Mesenchymal stem cell (in vitro differentiated cells and primary cell): ENCODE data around the gene THRAP3.

ENCODE experiments used
- DNase-seq: peaks from one replicate; pipeline ENCODE4 v3.0.0-alpha.2; 2013
- H2AFZ ChIP-seq: one replicate; pipeline ENCODE4 v1.6.1; 2013; ENCODE audit warnings: low read depth, mild to moderate bottlenecking, control low read depth, inconsistent platforms, low read length, moderate library complexity
- H2AK5ac ChIP-seq: 2 replicates; pipeline ENCODE4 v1.6.1; 2013; ENCODE audit warnings: low read length, moderate library complexity, mild to moderate bottlenecking, inconsistent platforms; ENCODE audit not compliant: severe bottlenecking
- H2BK120ac ChIP-seq: one replicate; pipeline ENCODE4 v1.6.1; 2013; ENCODE audit warnings: low read depth, mild to moderate bottlenecking, inconsistent platforms, low read length, moderate library complexity
- H2BK12ac ChIP-seq, 2 experiments: one replicate each; pipeline ENCODE4 v1.6.1; 2013; ENCODE audit warnings: inconsistent platforms in 2 of 2, low read length in 2 of 2, mild to moderate bottlenecking in 2 of 2, moderate library complexity in 2 of 2, control low read depth in 1 of 2
- H2BK15ac ChIP-seq: one replicate; pipeline ENCODE4 v1.6.1; 2013; ENCODE audit warnings: mild to moderate bottlenecking, low read depth, inconsistent platforms; ENCODE audit not compliant: poor library complexity, severe bottlenecking
- H2BK5ac ChIP-seq: 2 replicates; pipeline ENCODE4 v1.6.1; 2013; ENCODE audit warnings: low read depth, mild to moderate bottlenecking, low read length, control low read depth, inconsistent platforms; ENCODE audit not compliant: poor library complexity, severe bottlenecking
- H3K14ac ChIP-seq, 2 experiments: one replicate each; pipeline ENCODE4 v1.6.1; 2013; ENCODE audit warnings: inconsistent platforms in 2 of 2, low read length in 2 of 2, control low read depth in 1 of 2, mild to moderate bottlenecking in 1 of 2, moderate library complexity in 1 of 2
- H3K18ac ChIP-seq, 2 experiments: one replicate each; pipeline ENCODE4 v1.6.1; 2013; ENCODE audit warnings: inconsistent platforms in 2 of 2, low read length in 2 of 2, control low read depth in 1 of 2, low read depth in 1 of 2, mild to moderate bottlenecking in 1 of 2
- H3K23ac ChIP-seq, 2 experiments: one replicate each; pipeline ENCODE4 v1.6.1; 2013; ENCODE audit warnings: inconsistent platforms in 2 of 2, low read length in 2 of 2, mild to moderate bottlenecking in 2 of 2, moderate library complexity in 2 of 2, control low read depth in 1 of 2
- H3K27ac ChIP-seq: 2 replicates; pipeline ENCODE4 v1.5.1; 2013; ENCODE audit warnings: mild to moderate bottlenecking, moderate library complexity, low read length, control low read depth, inconsistent platforms; ENCODE audit not compliant: poor library complexity, severe bottlenecking
- H3K27me3 ChIP-seq, 2 experiments: 2 replicates each; pipeline versions ENCODE4 v1.6.1 to v1.7.0; 2013; ENCODE audit warnings: low read length in 2 of 2, mild to moderate bottlenecking in 2 of 2, moderate library complexity in 2 of 2, control low read depth in 1 of 2, inconsistent platforms in 1 of 2; ENCODE audit not compliant: control insufficient read depth in 1 of 2, insufficient read depth in 1 of 2
- H3K36me3 ChIP-seq, 2 experiments: 2 replicates each; pipeline versions ENCODE4 v1.6.1 to v1.7.0; 2013; ENCODE audit warnings: low read length in 2 of 2, control low read depth in 1 of 2, inconsistent platforms in 1 of 2, low read depth in 1 of 2, mild to moderate bottlenecking in 1 of 2; ENCODE audit not compliant: insufficient read depth in 2 of 2, control insufficient read depth in 1 of 2
- H3K4ac ChIP-seq, 2 experiments: one replicate each; pipeline ENCODE4 v1.6.1; 2013; ENCODE audit warnings: inconsistent platforms in 2 of 2, low read length in 2 of 2, mild to moderate bottlenecking in 2 of 2, moderate library complexity in 2 of 2, control low read depth in 1 of 2, low read depth in 1 of 2
- H3K4me1 ChIP-seq: 2 replicates; pipeline ENCODE4 v1.6.1; 2013; ENCODE audit warnings: low read depth, low read length, control low read depth; ENCODE audit not compliant: control insufficient read depth, insufficient read depth
- H3K4me2 ChIP-seq: 2 replicates; pipeline ENCODE4 v1.6.1; 2013; ENCODE audit warnings: low read length, mild to moderate bottlenecking, inconsistent platforms; ENCODE audit not compliant: poor library complexity, severe bottlenecking
- H3K4me3 ChIP-seq, 2 experiments: 2 replicates each; pipeline versions ENCODE4 v1.5.1 to v1.7.0; 2013; ENCODE audit warnings: low read length in 2 of 2, mild to moderate bottlenecking in 2 of 2, control low read depth in 1 of 2, low read depth in 1 of 2; ENCODE audit not compliant: insufficient read depth in 1 of 2
- H3K79me1 ChIP-seq: replicated peaks from 2 replicates; pipeline ENCODE4 v1.6.1; 2013; ENCODE audit warnings: mild to moderate bottlenecking, control low read depth, low read length, inconsistent platforms; ENCODE audit not compliant: poor library complexity, severe bottlenecking
- H3K9ac ChIP-seq: 2 replicates; pipeline ENCODE4 v1.7.0; 2013; ENCODE audit warnings: mild to moderate bottlenecking, low read length, moderate library complexity
- H3K9me3 ChIP-seq: 2 replicates; pipeline ENCODE4 v1.7.0; 2013; ENCODE audit warnings: mild to moderate bottlenecking, low read length; ENCODE audit not compliant: control insufficient read depth
- H4K8ac ChIP-seq: one replicate; pipeline ENCODE4 v1.6.1; 2013; ENCODE audit warnings: inconsistent platforms, mild to moderate bottlenecking, low read length, moderate library complexity
- H4K91ac ChIP-seq: one replicate; pipeline ENCODE4 v1.6.1; 2013; ENCODE audit warnings: mild to moderate bottlenecking, low read length, inconsistent platforms
- WGBS: methylation state at CpG from one replicate; pipeline ENCODE4 v1.1.7; 2013; ENCODE audit warnings: mixed read lengths; 5-methylcytosine and 5-hydroxymethylcytosine counted together

THRAP3 gene

GRCh38 chr1:36232212-36233095 lies 8.2 kb downstream of the THRAP3 start:
- H2AFZ ChIP-seq = no peak overlapping the region

GRCh38 chr1:36236302-36236701 lies 12.1 kb downstream of the THRAP3 start:
- peaks cover 20% of the 10 kb centered on the region for H3K4me1 ChIP-seq
- H2BK5ac ChIP-seq = no peak overlapping the region
- H3K4me2 ChIP-seq = no peak overlapping the region
- no peaks in the 10 kb centered on the region for H3K9me3 ChIP-seq
- H2AK5ac ChIP-seq = no peak overlapping the region
- no peak overlapping the region for H2BK12ac ChIP-seq
- H4K8ac ChIP-seq = no peak overlapping the region
- no peak overlapping the region for H2BK120ac ChIP-seq
- H3K27ac ChIP-seq = no peak overlapping the region
- H3K27me3 ChIP-seq = no peaks in the 10 kb centered on the region
- H2AFZ ChIP-seq = no peak overlapping the region
- 91% methylated on average over 3 of the region's 3 CpGs for WGBS
- H2BK15ac ChIP-seq = no peak overlapping the region
- peaks cover 29 to 60% of the 10 kb centered on the region in 2 experiments for H3K36me3 ChIP-seq
- H3K23ac ChIP-seq = no peak overlapping the region
- no peak overlapping the region for H3K4ac ChIP-seq
- no peak overlapping the region for H3K4me3 ChIP-seq
- no peak for DNase-seq
- H3K18ac ChIP-seq = no peak overlapping the region
- no peaks in the 10 kb centered on the region for H3K79me1 ChIP-seq
- no peak overlapping the region for H3K14ac ChIP-seq
- H4K91ac ChIP-seq = no peak overlapping the region
- H3K9ac ChIP-seq = no peak overlapping the region

More at GRCh38 chr1:36232212-36233095, 8.2 kb downstream of the THRAP3 start:
- H4K8ac ChIP-seq = no peak overlapping the region
- no peak overlapping the region for H3K9ac ChIP-seq
- H2BK15ac ChIP-seq = no peak overlapping the region
- DNase-seq = no peak
- no peak overlapping the region for H3K4me2 ChIP-seq
- 97% methylated on average over 5 of the region's 11 CpGs for WGBS
- no peaks in the 10 kb centered on the region for H3K27me3 ChIP-seq
- no peak overlapping the region for H2BK12ac ChIP-seq
- no peak overlapping the region for H3K14ac ChIP-seq
- no peak overlapping the region for H3K4ac ChIP-seq
- no peak overlapping the region for H2BK120ac ChIP-seq
- peaks cover 11% of the 10 kb centered on the region for H3K4me1 ChIP-seq
- H3K18ac ChIP-seq = no peak overlapping the region
- no peak overlapping the region for H3K4me3 ChIP-seq
- H3K36me3 ChIP-seq = peaks cover 28 to 71% of the 10 kb centered on the region in 2 experiments
- no peak overlapping the region for H4K91ac ChIP-seq
- no peaks in the 10 kb centered on the region for H3K9me3 ChIP-seq
- no peak overlapping the region for H3K23ac ChIP-seq
- no peak overlapping the region for H2AK5ac ChIP-seq
- H3K79me1 ChIP-seq = no peaks in the 10 kb centered on the region
- no peak overlapping the region for H2BK5ac ChIP-seq
- H3K27ac ChIP-seq = no peak overlapping the region

GRCh38 chr1:36238433-36238832 lies 14.2 kb downstream of the THRAP3 start:
- H3K9me3 ChIP-seq = no peaks in the 10 kb centered on the region
- H3K4ac ChIP-seq = no peak overlapping the region
- H2AFZ ChIP-seq = no peak overlapping the region

GRCh38 chr1:36239941-36240637 lies 15.8 kb downstream of the THRAP3 start:
- H3K18ac ChIP-seq = peak overlapping the region in 1 of 2 experiments; percentile 5
- H2AK5ac ChIP-seq = no peak overlapping the region
- no peak overlapping the region for H2BK12ac ChIP-seq
- H3K27ac ChIP-seq = peak overlapping the region; percentile 43
- no peak overlapping the region for H3K23ac ChIP-seq
- no peak overlapping the region for H2BK5ac ChIP-seq
- no peak overlapping the region for H2BK15ac ChIP-seq
- DNase-seq = peak; percentile 48
- no peaks in the 10 kb centered on the region for H3K9me3 ChIP-seq
- H4K91ac ChIP-seq = no peak overlapping the region
- no peaks in the 10 kb centered on the region for H3K27me3 ChIP-seq
- H4K8ac ChIP-seq = no peak overlapping the region
- no peak overlapping the region for H3K4me2 ChIP-seq
- H2AFZ ChIP-seq = no peak overlapping the region
- no peak overlapping the region for H3K4me3 ChIP-seq
- peaks cover 10% of the 10 kb centered on the region for H3K4me1 ChIP-seq
- peak overlapping the region; percentile 27 for H3K9ac ChIP-seq
- no peaks in the 10 kb centered on the region for H3K79me1 ChIP-seq
- 59% methylated on average over 2 of the region's 4 CpGs for WGBS
- H3K14ac ChIP-seq = no peak overlapping the region
- no peak overlapping the region for H3K4ac ChIP-seq
- peaks cover 21 to 45% of the 10 kb centered on the region in 2 experiments for H3K36me3 ChIP-seq
- no peak overlapping the region for H2BK120ac ChIP-seq

More at GRCh38 chr1:36238433-36238832, 14.2 kb downstream of the THRAP3 start:
- H3K4me2 ChIP-seq = no peak overlapping the region
- no peak overlapping the region for H3K4me3 ChIP-seq
- no peak overlapping the region for H2AK5ac ChIP-seq
- H3K27ac ChIP-seq = peak overlapping the region; percentile 72
- peaks cover 15% of the 10 kb centered on the region for H3K4me1 ChIP-seq
- H3K18ac ChIP-seq = no peak overlapping the region
- peak; percentile 47 for DNase-seq
- no peak overlapping the region for H2BK120ac ChIP-seq
- no peak overlapping the region for H4K91ac ChIP-seq
- no peak overlapping the region for H3K14ac ChIP-seq
- no peak overlapping the region for H2BK12ac ChIP-seq
- H3K27me3 ChIP-seq = no peaks in the 10 kb centered on the region
- H2BK15ac ChIP-seq = no peak overlapping the region
- H3K79me1 ChIP-seq = no peaks in the 10 kb centered on the region
- 69% methylated on average over 2 of the region's 2 CpGs for WGBS
- no peak overlapping the region for H3K23ac ChIP-seq
- H4K8ac ChIP-seq = no peak overlapping the region
- H3K36me3 ChIP-seq = peaks cover 27 to 56% of the 10 kb centered on the region in 2 experiments
- peak overlapping the region; percentile 29 for H3K9ac ChIP-seq
- H2BK5ac ChIP-seq = no peak overlapping the region
